Epithelial cell of esophagus (primary cell): ENCODE results near the gene ADCY10.
"Not testable (repeated sequence)": the region's sequence is repeated elsewhere in the genome, so short reads cannot be mapped to it uniquely, and the experiment has no call there.

Source experiments
- DNase-seq: peaks from one replicate; pipeline ENCODE4 v3.0.0; 2010; ENCODE audit warnings: low read depth
- H3K4me3 ChIP-seq: 2 replicates; pipeline ENCODE4 v1.5.1; 2011; ENCODE audit warnings: mild to moderate bottlenecking, low read length, control low read depth
- TF ChIP-seq, protein P1 (sequence below): IDR thresholded peaks from 2 replicates; pipeline ENCODE4 v1.5.1; 2011; ENCODE audit warnings: low read depth, mild to moderate bottlenecking, low read length, control low read depth, inconsistent platforms; ENCODE audit not compliant: insufficient read depth; ENCODE audit errors: missing control alignments

The ADCY10 gene

DNA sequence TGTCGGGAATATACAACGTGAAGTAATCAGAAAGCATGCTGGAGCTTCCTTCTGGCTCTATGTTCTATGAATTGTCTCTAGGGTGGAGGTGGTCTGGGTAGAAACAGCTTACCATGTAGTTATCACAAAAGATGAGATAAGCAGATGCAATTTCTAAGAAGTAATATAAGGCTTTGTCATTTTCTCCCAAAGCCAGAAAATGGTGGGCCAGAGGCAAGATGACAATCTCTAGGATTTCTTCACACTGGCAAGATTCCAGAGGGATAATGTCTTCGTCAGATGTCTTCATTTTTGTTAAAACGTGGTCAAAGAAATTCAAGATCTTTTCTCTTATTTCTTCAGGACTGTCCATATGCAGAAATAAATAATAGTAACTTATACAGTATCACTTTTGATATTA lies 77.7 kb downstream of the ADCY10 start:
- DNase-seq = no peak
- H3K4me3 ChIP-seq = no peak overlapping the region
- TF ChIP-seq, protein P1, sequence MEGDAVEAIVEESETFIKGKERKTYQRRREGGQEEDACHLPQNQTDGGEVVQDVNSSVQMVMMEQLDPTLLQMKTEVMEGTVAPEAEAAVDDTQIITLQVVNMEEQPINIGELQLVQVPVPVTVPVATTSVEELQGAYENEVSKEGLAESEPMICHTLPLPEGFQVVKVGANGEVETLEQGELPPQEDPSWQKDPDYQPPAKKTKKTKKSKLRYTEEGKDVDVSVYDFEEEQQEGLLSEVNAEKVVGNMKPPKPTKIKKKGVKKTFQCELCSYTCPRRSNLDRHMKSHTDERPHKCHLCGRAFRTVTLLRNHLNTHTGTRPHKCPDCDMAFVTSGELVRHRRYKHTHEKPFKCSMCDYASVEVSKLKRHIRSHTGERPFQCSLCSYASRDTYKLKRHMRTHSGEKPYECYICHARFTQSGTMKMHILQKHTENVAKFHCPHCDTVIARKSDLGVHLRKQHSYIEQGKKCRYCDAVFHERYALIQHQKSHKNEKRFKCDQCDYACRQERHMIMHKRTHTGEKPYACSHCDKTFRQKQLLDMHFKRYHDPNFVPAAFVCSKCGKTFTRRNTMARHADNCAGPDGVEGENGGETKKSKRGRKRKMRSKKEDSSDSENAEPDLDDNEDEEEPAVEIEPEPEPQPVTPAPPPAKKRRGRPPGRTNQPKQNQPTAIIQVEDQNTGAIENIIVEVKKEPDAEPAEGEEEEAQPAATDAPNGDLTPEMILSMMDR = no peak

DNA sequence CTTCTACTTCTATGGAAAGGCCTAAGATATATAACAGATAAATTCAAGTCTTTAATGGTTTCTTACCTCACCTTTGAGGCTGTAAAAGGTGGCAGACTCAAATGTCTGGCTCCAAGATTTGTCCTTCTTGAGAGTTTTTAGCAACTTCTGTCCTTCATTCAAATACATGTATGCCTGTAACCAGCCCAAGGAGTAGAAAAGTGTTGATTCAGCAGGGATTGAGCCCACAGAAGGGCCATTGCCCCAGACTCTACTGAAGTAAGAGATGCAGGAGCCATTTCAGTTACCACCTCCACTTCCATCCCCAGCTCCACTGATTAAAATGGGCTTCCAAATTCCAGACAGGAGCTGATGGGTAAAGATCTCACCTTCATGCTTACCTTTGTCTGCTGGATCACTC lies 80.0 kb downstream of the ADCY10 start:
- TF ChIP-seq, protein P1 = no peak
- no peak overlapping the region for H3K4me3 ChIP-seq
- no peak for DNase-seq

DNA sequence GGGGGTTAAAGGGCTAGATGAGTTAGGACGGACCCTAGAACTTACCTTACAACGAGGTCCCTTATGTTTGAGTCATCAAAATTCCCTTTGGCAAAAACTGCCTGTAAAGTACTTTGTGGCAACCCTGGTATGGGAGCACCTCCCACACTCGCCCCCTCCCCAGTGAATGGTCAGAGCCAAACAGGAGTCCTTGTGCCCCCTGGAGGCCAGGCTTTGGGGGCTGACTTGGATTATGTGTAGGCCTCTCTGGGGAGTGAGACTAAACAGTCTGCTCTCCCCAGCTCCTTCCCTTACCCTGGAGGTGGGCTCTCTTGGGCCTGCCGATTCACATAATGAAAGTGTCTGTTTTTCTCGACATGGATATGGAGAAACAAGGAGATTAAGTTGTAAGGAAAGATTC lies 81.2 kb downstream of the ADCY10 start:
- TF ChIP-seq, protein P1 = no peak
- no peak for DNase-seq
- H3K4me3 ChIP-seq = no peak overlapping the region

GRCh38 chr1:167830668-167831067 lies 83.3 kb downstream of the ADCY10 start:
- DNase-seq, H3K4me3 ChIP-seq: not testable (repeated sequence)

- TF ChIP-seq, protein P1 = no peak
- H3K4me3 ChIP-seq = no peak overlapping the region
- DNase-seq = no peak
Measured at GRCh38 chr1:167829868-167830267, 84.1 kb downstream of the ADCY10 start.

DNA sequence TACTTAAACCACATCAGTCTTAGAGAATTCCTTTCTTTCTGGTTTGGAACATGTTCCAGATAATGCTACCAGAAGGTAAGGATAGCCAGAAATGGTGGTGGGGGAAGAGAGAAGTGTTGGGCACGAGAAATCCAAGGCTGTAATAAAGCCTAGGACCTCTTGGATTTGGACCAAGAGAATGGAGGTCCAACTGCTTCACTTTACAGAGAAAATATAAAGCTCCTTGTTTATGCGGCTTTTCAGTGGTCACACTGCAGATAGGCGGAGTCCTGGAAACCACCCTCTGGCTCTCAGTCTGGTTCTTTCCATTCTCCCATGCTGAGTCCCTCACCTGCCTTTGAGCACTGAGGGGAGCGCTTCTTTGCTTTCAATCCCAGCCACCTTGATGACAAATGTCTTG lies 87.8 kb downstream of the ADCY10 start:
- DNase-seq = no peak
- TF ChIP-seq, protein P1 = no peak
- no peak overlapping the region for H3K4me3 ChIP-seq

GRCh38 chr1:167825419-167826079 lies 88.4 kb downstream of the ADCY10 start:
- DNase-seq = no peak
- TF ChIP-seq, protein P1 = no peak
- no peak overlapping the region for H3K4me3 ChIP-seq
